Activated naive CD4-positive, alpha-beta T cell treated with anti-CD3 and anti-CD28 coated beads for 36 hours (primary cell): ENCODE results near the gene SLC13A5. TPM values are rescaled to one million over a fixed set of nuclear protein-coding genes. Genes with fewer than 3 reads are reported as not detected.
A peak's percentile ranks its signal among the peaks of the same experiment; 100 is the strongest.
"Not testable (repeated sequence)": the region's sequence is repeated elsewhere in the genome, so short reads cannot be mapped to it uniquely, and the experiment has no call there.

Experiments
- CTCF ChIA-PET: fragments of 350-600 bp; sonication (Branson Sonifier 250); formaldehyde crosslinking; loops from one replicate; lab custom pipeline; 2021; ENCODE audit warnings: antibody characterized with exemption; lab: Charles Lee
- DNase-seq: peaks from one replicate; pipeline ENCODE4 v3.0.0-alpha.2; 2020
- H3K27ac Mint-ChIP-seq: one replicate; pipeline ENCODE4 v1.8.0; 2021; ENCODE audit warnings: mild to moderate bottlenecking, mixed read lengths
- H3K27me3 Mint-ChIP-seq: one replicate; pipeline ENCODE4 v1.8.0; 2021; ENCODE audit warnings: low read depth, mixed read lengths
- H3K36me3 Mint-ChIP-seq: one replicate; pipeline ENCODE4 v1.8.0; 2021; ENCODE audit warnings: low read depth, mixed read lengths
- H3K4me1 Mint-ChIP-seq: one replicate; pipeline ENCODE4 v1.8.0; 2021; ENCODE audit warnings: low read depth, mixed read lengths
- H3K4me3 Mint-ChIP-seq: one replicate; pipeline ENCODE4 v1.8.0; 2021; ENCODE audit warnings: mild to moderate bottlenecking, moderate library complexity, mixed read lengths
- H3K9me3 Mint-ChIP-seq: one replicate; pipeline ENCODE4 v1.8.0; 2021; ENCODE audit warnings: mixed read lengths
- intact Hi-C: fragments of 100-400 bp; cut with micrococcal nuclease; formaldehyde crosslinking; loops from one replicate; pipeline ENCODE4 v1.15.1; 2023
- total RNA-seq, 2 experiments: library from RNA; stranded (reverse); gene quantifications; one replicate each; pipeline ENCODE4 v1.2.3, GENCODE V29; 2021

SLC13A5 gene
- total RNA-seq, 2 experiments from 2014 or later: not detected

DNA sequence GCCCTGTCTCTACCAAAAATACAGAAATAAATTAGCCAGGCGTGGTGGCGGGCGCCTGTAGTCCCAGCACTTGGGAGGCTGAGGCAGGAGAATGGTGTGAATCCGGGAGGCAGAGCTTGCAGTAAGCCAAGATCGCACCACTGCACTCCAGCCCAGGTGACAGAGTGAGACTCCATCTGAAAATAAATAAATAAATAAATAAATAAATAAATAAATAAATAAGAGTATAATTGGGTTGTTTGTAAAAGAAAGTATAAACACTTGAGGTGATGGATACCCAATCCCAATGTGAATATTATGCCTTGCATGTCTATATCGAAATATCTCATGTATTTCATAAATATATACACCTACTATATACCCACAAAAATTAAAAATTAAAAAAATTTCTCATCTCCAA, 33.5 kb upstream of the SLC13A5 start:
- H3K27me3 Mint-ChIP-seq, CTCF ChIA-PET: not testable (repeated sequence)

DNA sequence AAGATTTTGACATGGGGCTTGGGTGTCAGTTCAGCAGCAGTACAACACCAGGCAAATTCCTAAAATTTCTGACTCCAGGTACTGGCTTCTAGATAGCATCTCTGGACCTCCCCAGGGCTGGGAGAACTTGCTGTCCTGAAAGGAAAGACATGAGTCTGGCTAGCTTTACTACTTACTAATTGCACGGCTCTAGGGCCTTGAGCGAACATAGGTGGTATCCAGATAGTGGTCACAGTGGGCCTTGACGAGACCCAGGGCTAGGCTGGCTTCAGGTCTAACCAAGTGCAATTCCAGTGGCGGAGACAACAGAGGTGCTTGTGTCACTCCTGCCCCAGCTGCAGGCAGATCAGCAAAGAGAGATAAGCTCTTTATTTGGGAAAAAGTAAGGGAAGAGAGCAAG, 16.4 kb upstream of the SLC13A5 start:
- H3K36me3 Mint-ChIP-seq: no peaks in the 10 kb centered on the region
- intact Hi-C loops: no loop called here
- no peak overlapping the region for H3K4me3 Mint-ChIP-seq
- CTCF ChIA-PET: no interaction called here
- H3K4me1 Mint-ChIP-seq: no peaks in the 10 kb centered on the region
- no peak for DNase-seq
- no peak overlapping the region for H3K27ac Mint-ChIP-seq
- H3K9me3 Mint-ChIP-seq: no peaks in the 10 kb centered on the region
- peaks cover 6% of the 10 kb centered on the region for H3K27me3 Mint-ChIP-seq

More for the DNA sequence above, 33.5 kb upstream of the SLC13A5 start:
- H3K36me3 Mint-ChIP-seq, H3K27ac Mint-ChIP-seq, DNase-seq, H3K4me1 Mint-ChIP-seq, intact Hi-C loops, H3K9me3 Mint-ChIP-seq, H3K4me3 Mint-ChIP-seq: not testable (repeated sequence)

DNA sequence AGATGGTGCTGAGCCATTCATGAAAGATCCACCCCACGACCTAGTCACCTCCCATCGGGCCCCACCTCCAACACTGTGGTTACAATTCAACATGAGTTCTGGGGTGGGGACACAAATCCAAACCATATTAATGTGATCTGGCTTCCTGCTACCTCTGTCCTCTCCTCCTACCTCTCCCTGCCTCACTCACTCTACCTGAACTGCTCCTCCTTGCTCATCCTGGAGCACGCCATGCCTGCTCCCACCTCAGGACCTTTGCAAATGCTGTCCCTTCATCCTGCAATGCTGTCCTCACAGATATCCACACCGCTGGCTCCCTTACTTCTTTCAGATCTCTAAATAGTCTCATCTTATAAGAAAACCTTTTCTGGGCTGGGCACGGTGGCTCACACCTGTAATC, 10.8 kb upstream of the SLC13A5 start:
- intact Hi-C loops: no loop called here
- DNase-seq: no peak
- H3K27me3 Mint-ChIP-seq: peaks cover 26% of the 10 kb centered on the region
- H3K9me3 Mint-ChIP-seq: no peaks in the 10 kb centered on the region
- no peak overlapping the region for H3K27ac Mint-ChIP-seq
- no peak overlapping the region for H3K4me3 Mint-ChIP-seq
- no peaks in the 10 kb centered on the region for H3K36me3 Mint-ChIP-seq
- CTCF ChIA-PET: no interaction called here
- H3K4me1 Mint-ChIP-seq: no peaks in the 10 kb centered on the region

DNA sequence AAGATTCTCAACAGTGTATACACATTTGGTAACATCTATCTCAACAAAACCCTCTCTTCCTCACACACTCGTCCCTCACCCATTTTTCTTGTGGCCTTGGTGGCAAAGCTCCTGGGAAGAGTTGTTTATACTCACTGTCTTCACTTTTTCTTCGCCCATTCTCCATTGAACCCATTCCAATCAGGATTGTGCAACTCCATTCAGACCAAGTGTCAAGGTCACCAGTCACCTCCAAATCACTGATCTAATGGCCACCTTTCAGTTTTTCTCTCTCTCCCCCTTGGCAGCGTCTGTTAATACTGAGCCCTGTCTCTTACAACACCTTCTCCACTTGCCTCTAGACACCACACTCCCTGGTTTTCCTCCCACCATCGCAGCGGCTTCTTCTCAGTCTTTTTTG, 8.6 kb upstream of the SLC13A5 start:
- Mint-ChIP-seq H3K27ac (no peak overlapping the region), H3K36me3 (no peaks in the 10 kb centered on the region), H3K9me3 (no peaks in the 10 kb centered on the region), H3K4me3 (no peak overlapping the region), H3K27me3 (peaks cover 30% of the 10 kb centered on the region), H3K4me1 (no peaks in the 10 kb centered on the region)
- intact Hi-C loops: no loop called here
- no peak for DNase-seq
- CTCF ChIA-PET: no interaction called here

DNA sequence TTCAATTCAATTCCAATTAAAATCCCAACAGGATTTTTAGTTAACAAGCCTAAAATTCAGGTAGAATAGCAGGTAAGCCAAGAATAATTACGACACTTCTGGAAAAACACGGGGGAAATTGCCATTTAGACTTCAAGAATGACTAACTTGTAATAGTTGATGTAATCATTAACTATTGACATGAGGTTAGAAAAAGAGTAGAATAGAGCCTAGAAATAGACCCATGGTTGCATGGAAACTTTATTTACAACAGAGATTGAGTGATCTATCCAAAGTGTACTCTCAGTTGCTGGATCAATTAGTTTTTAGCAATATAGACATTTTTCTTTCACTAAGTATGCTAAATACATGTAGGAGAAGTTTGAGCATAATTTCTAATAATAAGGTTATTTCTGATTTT, 3.6 kb upstream of the SLC13A5 start:
- CTCF ChIA-PET: no interaction called here
- intact Hi-C loops: no loop called here
- H3K4me1 Mint-ChIP-seq: peaks cover 16% of the 10 kb centered on the region
- no peak overlapping the region for H3K27ac Mint-ChIP-seq
- peaks cover 52% of the 10 kb centered on the region for H3K27me3 Mint-ChIP-seq
- H3K9me3 Mint-ChIP-seq: peaks cover 3% of the 10 kb centered on the region
- H3K4me3 Mint-ChIP-seq: no peak overlapping the region
- DNase-seq: no peak
- H3K36me3 Mint-ChIP-seq: no peaks in the 10 kb centered on the region

DNA sequence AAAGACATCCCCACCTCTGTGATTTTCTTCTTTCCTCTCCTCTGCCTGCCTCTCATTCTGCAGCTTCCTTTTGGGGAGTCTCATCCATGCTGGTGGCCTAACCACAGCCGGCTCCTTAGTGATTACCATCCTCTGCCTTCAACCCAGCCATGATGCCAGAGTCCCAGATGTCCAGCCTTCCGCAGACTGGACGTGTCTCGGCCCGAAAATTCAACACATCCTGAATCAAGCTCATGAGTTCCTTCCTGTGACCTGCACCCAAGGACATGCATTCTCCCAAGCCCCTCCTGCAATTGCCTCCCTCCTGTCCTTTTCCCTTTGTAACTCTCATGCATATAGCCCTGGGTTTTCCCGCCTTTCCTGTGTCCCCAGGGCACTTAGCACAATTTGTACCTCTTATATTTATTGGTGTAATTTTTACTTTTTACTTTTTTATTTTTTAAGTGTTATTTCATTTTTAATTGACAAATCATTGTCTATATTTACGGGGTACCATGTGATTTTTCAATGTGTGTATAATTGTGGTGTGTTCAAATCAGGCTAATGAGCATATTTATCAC, 1.2 kb upstream of the SLC13A5 start:
- CTCF ChIA-PET: interaction anchor here (0.6 to 0.8 kb wide), 2 partner anchors 9 to 79 kb away, joined by 3 to 4 read pairs; no protein-coding TSS in a partner anchor
- peaks cover 3% of the 10 kb centered on the region for H3K9me3 Mint-ChIP-seq
- H3K27ac Mint-ChIP-seq: no peak overlapping the region
- H3K4me1 Mint-ChIP-seq: peaks cover 16% of the 10 kb centered on the region
- no peaks in the 10 kb centered on the region for H3K36me3 Mint-ChIP-seq
- H3K4me3 Mint-ChIP-seq: no peak overlapping the region
- intact Hi-C loops: no loop called here
- H3K27me3 Mint-ChIP-seq: peaks cover 52% of the 10 kb centered on the region
- no peak for DNase-seq

DNA sequence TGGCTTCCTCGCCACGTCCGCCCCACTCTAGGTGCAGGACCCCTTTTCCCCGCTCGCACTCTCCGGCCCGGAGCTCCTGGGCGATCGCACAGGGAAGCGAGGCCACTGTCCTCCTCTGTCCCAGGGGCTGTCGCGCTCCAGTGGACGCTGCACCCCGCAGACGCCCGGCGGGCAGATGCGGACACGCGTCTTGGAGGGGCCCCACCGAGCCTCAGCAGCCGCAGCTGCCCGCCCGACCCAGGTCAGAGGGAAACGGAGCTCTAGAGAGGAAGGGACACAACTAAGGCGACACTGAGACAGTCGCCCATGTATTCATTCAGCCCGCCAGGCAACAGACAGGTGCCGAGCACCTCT, 726 bp upstream of the SLC13A5 start:
- no peak for DNase-seq
- intact Hi-C loops: no loop called here
- H3K4me1 Mint-ChIP-seq: peaks cover 16% of the 10 kb centered on the region
- H3K4me3 Mint-ChIP-seq: no peak overlapping the region
- CTCF ChIA-PET: no interaction called here
- peaks cover 3% of the 10 kb centered on the region for H3K9me3 Mint-ChIP-seq
- H3K36me3 Mint-ChIP-seq: no peaks in the 10 kb centered on the region
- H3K27me3 Mint-ChIP-seq: peaks cover 52% of the 10 kb centered on the region
- H3K27ac Mint-ChIP-seq: no peak overlapping the region

DNA sequence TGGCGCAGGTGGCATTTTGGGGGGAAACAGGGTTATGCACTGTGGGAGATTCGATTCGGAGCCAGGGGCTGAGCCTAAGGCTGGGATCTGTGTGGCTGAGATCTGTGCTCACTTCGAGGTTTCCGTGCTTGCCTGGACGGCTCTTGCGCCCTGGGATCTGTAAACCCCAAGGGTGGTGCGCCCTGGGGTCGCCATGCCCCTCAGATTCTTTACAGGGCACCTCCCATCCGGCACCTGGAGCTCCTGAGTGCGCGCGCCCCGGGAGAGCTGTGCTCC, 377 bp downstream of the SLC13A5 start:
- peaks cover 3% of the 10 kb centered on the region for H3K9me3 Mint-ChIP-seq
- no peaks in the 10 kb centered on the region for H3K36me3 Mint-ChIP-seq
- H3K27me3 Mint-ChIP-seq: peaks cover 51% of the 10 kb centered on the region
- peak overlapping the region; percentile 57 for H3K4me3 Mint-ChIP-seq
- H3K4me1 Mint-ChIP-seq: peaks cover 16% of the 10 kb centered on the region
- H3K27ac Mint-ChIP-seq: no peak overlapping the region
- intact Hi-C loops: no loop called here
- no peak for DNase-seq
- CTCF ChIA-PET: no interaction called here

DNA sequence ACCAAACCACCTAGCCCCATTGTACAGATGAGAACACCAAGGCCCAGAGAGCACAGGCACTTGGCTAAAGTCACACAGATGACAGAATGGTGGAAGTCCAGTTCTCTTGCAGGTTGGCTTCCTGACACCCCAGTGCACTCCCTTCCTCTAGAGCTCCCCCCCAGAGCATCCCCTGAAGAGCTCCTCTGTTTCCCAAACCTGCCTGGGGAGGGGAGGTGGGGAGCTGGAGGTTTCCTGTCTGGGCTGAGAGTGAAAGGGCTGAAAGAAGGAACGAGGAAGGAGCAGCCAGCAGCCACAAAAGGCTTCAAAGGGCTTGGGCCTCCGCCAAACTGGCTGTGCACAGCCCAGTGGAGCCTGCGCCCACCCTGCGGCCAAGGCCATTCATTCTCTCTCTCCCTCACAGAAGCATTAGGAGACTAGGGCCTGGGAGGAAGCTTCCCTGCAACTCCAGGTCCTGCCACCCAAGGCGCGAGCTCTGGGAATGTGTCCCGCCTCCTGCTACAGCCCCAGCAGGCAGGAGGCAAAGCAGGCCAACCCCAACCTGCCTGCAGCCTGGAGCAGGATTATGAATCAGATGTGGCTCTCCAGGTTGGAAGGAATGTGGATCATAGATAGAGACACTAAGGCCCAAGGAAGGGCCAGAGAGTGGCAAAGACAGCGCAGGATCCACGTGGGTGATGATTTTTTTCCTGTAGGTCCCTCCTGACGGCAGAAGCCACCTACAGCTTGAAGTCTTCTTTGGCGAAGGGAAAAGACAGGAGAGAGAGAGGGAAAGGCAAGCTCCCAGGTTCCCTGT, 913 bp downstream of the SLC13A5 start:
- H3K36me3 Mint-ChIP-seq: no peaks in the 10 kb centered on the region
- peak overlapping the region; percentile 19 for H3K4me3 Mint-ChIP-seq
- peaks cover 3% of the 10 kb centered on the region for H3K9me3 Mint-ChIP-seq
- H3K27ac Mint-ChIP-seq: no peak overlapping the region
- no peak for DNase-seq
- CTCF ChIA-PET: no interaction called here
- H3K27me3 Mint-ChIP-seq: peaks cover 49% of the 10 kb centered on the region
- intact Hi-C loops: no loop called here
- peaks cover 16% of the 10 kb centered on the region for H3K4me1 Mint-ChIP-seq

DNA sequence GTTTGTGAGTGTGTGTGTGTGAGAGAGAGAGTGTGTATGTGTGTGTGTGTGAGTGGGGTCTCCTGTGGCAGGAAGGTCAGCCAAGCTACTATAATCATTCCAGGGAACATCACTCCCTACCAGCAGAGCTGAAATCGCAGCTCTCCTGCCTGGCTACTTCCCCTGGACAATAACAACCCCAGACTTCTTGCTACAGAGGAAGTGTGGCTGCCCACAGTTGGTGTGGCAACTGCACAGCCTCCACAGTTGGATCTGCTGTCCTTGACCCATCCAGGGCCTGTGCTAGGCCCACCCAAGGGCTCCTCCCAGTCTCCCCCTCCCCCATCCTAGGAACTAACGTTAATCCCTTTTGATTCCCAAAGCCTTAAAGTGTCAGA, 1.5 kb downstream of the SLC13A5 start:
- intact Hi-C loops: no loop called here
- Mint-ChIP-seq H3K4me1 (peaks cover 16% of the 10 kb centered on the region), H3K27me3 (peaks cover 47% of the 10 kb centered on the region), H3K4me3 (no peak overlapping the region), H3K36me3 (no peaks in the 10 kb centered on the region), H3K9me3 (peaks cover 3% of the 10 kb centered on the region), H3K27ac (no peak overlapping the region)
- CTCF ChIA-PET: no interaction called here
- no peak for DNase-seq

DNA sequence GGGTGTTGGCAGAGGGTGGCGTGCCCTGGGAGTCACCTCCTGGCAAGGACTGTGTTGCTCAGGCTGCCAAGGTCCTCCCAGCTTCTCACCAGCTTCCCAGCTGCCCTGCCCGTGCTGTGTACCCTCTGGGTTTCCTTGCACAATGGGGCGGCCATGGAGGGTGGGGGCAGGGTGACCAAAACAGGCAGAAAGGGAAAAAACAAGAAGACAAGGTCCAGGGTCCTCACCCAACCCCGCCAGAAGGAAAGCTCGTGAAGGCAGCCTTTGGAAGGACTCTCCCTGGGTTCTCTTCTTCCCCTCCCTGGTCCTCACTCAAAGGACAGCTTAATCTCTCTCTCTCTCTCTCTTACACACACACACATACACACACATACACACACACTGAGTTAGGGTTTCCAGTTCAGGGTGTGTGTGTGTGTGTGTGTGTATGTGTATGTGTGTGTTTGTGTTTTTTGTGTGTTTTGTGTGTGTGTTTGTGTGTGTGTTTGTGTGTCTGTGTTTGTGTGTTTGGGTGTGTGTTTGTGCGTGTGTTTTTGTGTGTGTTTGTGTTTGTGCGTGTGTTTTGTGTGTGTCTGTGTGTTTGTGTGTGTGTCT, 2.0 kb downstream of the SLC13A5 start:
- intact Hi-C loops: no loop called here
- no peaks in the 10 kb centered on the region for H3K36me3 Mint-ChIP-seq
- peaks cover 3% of the 10 kb centered on the region for H3K9me3 Mint-ChIP-seq
- H3K27ac Mint-ChIP-seq: no peak overlapping the region
- peaks cover 46% of the 10 kb centered on the region for H3K27me3 Mint-ChIP-seq
- no peak overlapping the region for H3K4me3 Mint-ChIP-seq
- no peak for DNase-seq
- H3K4me1 Mint-ChIP-seq: peaks cover 16% of the 10 kb centered on the region
- CTCF ChIA-PET: no interaction called here

DNA sequence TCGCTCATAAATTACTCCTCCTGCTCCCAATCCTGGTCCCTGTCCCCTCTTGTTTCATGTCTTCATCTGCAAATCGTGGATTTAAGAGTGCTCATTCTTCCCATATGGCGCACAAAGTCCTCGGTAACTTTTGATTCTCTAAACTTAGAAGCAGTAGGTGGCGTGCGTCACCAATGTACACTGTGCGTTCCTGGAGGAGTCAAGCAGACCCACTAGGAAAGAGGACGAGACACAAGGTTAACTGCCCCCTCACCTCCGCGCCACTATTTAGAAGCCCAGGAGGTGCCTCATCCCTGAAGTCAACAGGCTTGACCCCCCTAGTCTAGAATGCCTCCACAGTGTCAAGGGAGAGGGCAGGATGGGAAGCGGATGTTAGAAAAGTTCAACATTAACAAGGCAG, 2.9 kb downstream of the SLC13A5 start:
- Mint-ChIP-seq H3K9me3 (peaks cover under 1% of the 10 kb centered on the region), H3K27ac (no peak overlapping the region), H3K4me3 (no peak overlapping the region), H3K36me3 (no peaks in the 10 kb centered on the region), H3K4me1 (peaks cover 16% of the 10 kb centered on the region), H3K27me3 (peaks cover 38% of the 10 kb centered on the region)
- intact Hi-C loops: no loop called here
- DNase-seq: no peak
- CTCF ChIA-PET: no interaction called here

DNA sequence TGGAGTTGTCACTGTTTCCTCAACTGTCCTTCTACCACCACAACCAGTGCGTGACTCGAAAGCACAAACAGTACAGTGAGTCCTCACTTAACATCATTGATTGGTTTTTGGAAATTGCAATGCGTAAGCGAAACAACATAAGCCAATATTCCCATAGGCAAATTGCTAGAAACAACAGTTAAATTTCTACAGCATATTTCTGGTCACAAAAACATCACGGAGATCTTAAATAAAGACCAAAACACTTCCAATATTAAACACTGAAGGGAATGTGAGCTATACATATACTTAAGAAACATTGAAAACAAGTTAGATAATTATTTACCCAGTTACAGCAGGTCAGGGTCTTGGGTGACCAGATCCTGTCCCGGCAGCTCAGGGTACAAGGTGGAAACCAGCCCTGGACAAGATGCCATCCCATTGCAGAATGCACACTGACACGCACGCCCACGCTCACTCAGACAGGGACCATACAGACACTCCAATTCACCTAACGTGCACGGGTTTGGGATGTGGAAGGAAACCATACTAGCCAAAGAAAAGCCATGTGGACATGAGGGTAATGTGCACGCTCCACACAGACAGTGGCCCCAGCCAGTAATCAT, 4.7 kb downstream of the SLC13A5 start:
- DNase-seq: no peak
- H3K9me3 Mint-ChIP-seq: no peaks in the 10 kb centered on the region
- no peaks in the 10 kb centered on the region for H3K36me3 Mint-ChIP-seq
- intact Hi-C loops: no loop called here
- no peak overlapping the region for H3K27ac Mint-ChIP-seq
- CTCF ChIA-PET: no interaction called here
- H3K27me3 Mint-ChIP-seq: peaks cover 24% of the 10 kb centered on the region
- peaks cover 8% of the 10 kb centered on the region for H3K4me1 Mint-ChIP-seq
- no peak overlapping the region for H3K4me3 Mint-ChIP-seq
